ENCODE results near the gene RAP1GDS1.

Gene RAP1GDS1

DNA sequence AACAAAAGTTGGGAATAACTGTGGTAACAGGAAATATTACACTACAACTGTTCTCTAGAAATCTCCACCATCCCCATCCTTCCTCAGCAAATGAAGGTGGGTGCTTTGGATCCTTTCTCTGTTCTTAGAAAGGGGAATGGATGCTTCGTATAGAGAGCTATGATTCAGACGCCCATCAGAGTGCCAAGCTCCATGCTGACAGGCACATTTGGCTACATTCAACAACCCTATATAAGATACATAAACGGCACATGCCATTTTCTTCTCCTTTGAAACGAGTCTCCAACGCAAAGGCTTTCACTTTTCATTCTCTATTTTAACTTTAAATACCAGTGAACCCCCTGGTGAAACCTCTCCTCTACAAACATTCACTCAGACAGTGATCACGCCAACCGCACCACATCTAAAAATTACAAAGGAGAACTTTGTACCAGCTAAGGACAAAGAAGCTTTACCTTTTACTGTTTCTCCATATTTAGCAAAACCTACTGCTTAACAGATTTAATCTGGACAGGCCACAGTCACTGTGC lies 224.7 kb downstream of the RAP1GDS1 start:
- no peak for DNase-seq

- no peak for DNase-seq
These were observed 229.1 kb downstream of the RAP1GDS1 start for GRCh38 chr4:98490251-98490650.

GRCh38 chr4:98491899-98492559 lies 230.8 kb downstream of the RAP1GDS1 start:
- DNase-seq, result no peak

DNA sequence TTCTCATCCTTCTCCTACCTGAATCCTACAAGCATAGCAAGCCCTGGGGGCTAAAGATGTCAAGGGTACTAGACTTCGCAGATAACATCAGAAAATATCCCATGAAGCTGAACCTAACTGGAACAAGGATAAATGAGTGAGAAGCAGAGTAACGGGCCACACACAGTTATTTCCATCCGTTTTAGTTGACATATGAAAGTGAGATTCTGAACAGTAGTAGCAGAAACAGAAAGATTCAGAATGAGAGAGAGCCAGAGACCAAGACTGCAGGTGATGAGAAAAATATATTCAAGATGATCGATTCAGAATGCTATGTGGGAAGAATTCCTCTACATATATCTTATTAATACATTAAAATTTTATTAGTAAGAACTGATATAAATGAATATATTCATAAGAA lies 232.1 kb downstream of the RAP1GDS1 start:
- DNase-seq, result no peak
